Activated naive CD4-positive, alpha-beta T cell treated with anti-CD3 and anti-CD28 coated beads, Interleukin-2, amount 50 U/mL, for 72 hours (primary cell): ENCODE results near the gene ATP2C1. TPM values are rescaled to one million over a fixed set of nuclear protein-coding genes. Genes with fewer than 3 reads are reported as not detected.
"Not testable (repeated sequence)": the region's sequence is repeated elsewhere in the genome, so short reads cannot be mapped to it uniquely, and the experiment has no call there.

Source experiments
- ATAC-seq, 2 donors: fragments of 150-1000 bp; cut with Tn5 transposase; 2 replicates each; pipeline ENCODE4 v1.10.0; 2021; ENCODE audit warnings: mild to moderate bottlenecking in 2 of 2, moderate library complexity in 2 of 2
- DNase-seq, 2 donors: peaks; one replicate each; pipeline ENCODE4 v3.0.0; 2021 to 2022; ENCODE audit warnings: low spot score in 2 of 2
- H3K27ac Mint-ChIP-seq, 2 donors: one replicate each; pipeline ENCODE4 v1.8.0; 2022; ENCODE audit warnings: mild to moderate bottlenecking in 2 of 2, mixed read lengths in 2 of 2
- H3K36me3 Mint-ChIP-seq, 2 donors: one replicate each; pipeline ENCODE4 v1.8.0; 2022; ENCODE audit warnings: mixed read lengths in 2 of 2
- H3K9me3 Mint-ChIP-seq, 2 donors: one replicate each; pipeline ENCODE4 v1.8.0; 2022; ENCODE audit warnings: mixed read lengths in 2 of 2
- total RNA-seq, 2 donors: library from RNA; stranded (reverse); gene quantifications; one replicate each; pipeline ENCODE4 v1.2.3, GENCODE V29; 2022

Gene ATP2C1
- total RNA-seq, 2 donors from 2014 or later, result 60.8 to 74.8 TPM

- H3K9me3 Mint-ChIP-seq, result peaks cover 0 to 3% of the 10 kb centered on the region in 2 donors
- ATAC-seq, result no peak
- DNase-seq, result no peak
- peaks cover 5 to 37% of the 10 kb centered on the region in 2 donors for H3K36me3 Mint-ChIP-seq
- H3K27ac Mint-ChIP-seq, result no peak overlapping the region
Observed at GRCh38 chr3:130950124-130950523, 56.2 kb downstream of the ATP2C1 start.

GRCh38 chr3:130950641-130951040, 56.8 kb downstream of the ATP2C1 start:
- Mint-ChIP-seq H3K36me3 (peaks cover 9 to 34% of the 10 kb centered on the region in 2 donors), H3K27ac (no peak overlapping the region), H3K9me3 (peaks cover 0 to 3% of the 10 kb centered on the region in 2 donors)
- no peak for DNase-seq
- no peak for ATAC-seq

- no peaks in the 10 kb centered on the region for H3K9me3 Mint-ChIP-seq
- ATAC-seq, result no peak
- H3K36me3 Mint-ChIP-seq, result peaks cover 16 to 20% of the 10 kb centered on the region in 2 donors
- H3K27ac Mint-ChIP-seq, result no peak overlapping the region
- DNase-seq, result no peak
Observed at GRCh38 chr3:130955481-130955880, 61.6 kb downstream of the ATP2C1 start.

GRCh38 chr3:130956281-130956680, 62.4 kb downstream of the ATP2C1 start:
- H3K27ac Mint-ChIP-seq, result no peak overlapping the region
- ATAC-seq (no peak), DNase-seq (no peak)
- H3K36me3 Mint-ChIP-seq, result peaks cover 20 to 22% of the 10 kb centered on the region in 2 donors
- no peaks in the 10 kb centered on the region for H3K9me3 Mint-ChIP-seq

GRCh38 chr3:130956721-130957120, 62.8 kb downstream of the ATP2C1 start:
- DNase-seq (no peak), ATAC-seq (no peak)
- Mint-ChIP-seq H3K9me3 (no peaks in the 10 kb centered on the region), H3K36me3 (peaks cover 20 to 22% of the 10 kb centered on the region in 2 donors), H3K27ac (no peak overlapping the region)

- Mint-ChIP-seq H3K9me3 (no peaks in the 10 kb centered on the region), H3K36me3 (peaks cover 19 to 22% of the 10 kb centered on the region in 2 donors), H3K27ac (no peak overlapping the region)
- no peak for ATAC-seq
- DNase-seq, result no peak
Observed at GRCh38 chr3:130960139-130960795, 66.4 kb downstream of the ATP2C1 start.

GRCh38 chr3:130961458-130961857, 67.6 kb downstream of the ATP2C1 start:
- Mint-ChIP-seq H3K27ac (no peak overlapping the region), H3K36me3 (peaks cover 20 to 27% of the 10 kb centered on the region in 2 donors), H3K9me3 (no peaks in the 10 kb centered on the region)
- no peak for DNase-seq
- no peak for ATAC-seq

GRCh38 chr3:130963444-130963843, 69.6 kb downstream of the ATP2C1 start:
- H3K9me3 Mint-ChIP-seq, result no peaks in the 10 kb centered on the region
- ATAC-seq (no peak), DNase-seq (no peak)
- H3K27ac Mint-ChIP-seq, result no peak overlapping the region
- peaks cover 24 to 46% of the 10 kb centered on the region in 2 donors for H3K36me3 Mint-ChIP-seq

- DNase-seq (no peak), ATAC-seq (no peak)
- Mint-ChIP-seq H3K27ac (no peak overlapping the region), H3K36me3 (peaks cover 26 to 50% of the 10 kb centered on the region in 2 donors), H3K9me3 (no peaks in the 10 kb centered on the region)
Observed at GRCh38 chr3:130963878-130964277, 70.0 kb downstream of the ATP2C1 start.

- ATAC-seq, result no peak
- H3K36me3 Mint-ChIP-seq, result peaks cover 20 to 54% of the 10 kb centered on the region in 2 donors
- H3K27ac Mint-ChIP-seq, result no peak overlapping the region
- H3K9me3 Mint-ChIP-seq, result no peaks in the 10 kb centered on the region
- no peak for DNase-seq
Observed at GRCh38 chr3:130967281-130967680, 73.4 kb downstream of the ATP2C1 start.

- peaks cover 20 to 54% of the 10 kb centered on the region in 2 donors for H3K36me3 Mint-ChIP-seq
- DNase-seq (no peak), ATAC-seq (no peak)
- peak overlapping the region in 1 of 2 donors; percentile 56 for H3K27ac Mint-ChIP-seq
- H3K9me3 Mint-ChIP-seq, result no peaks in the 10 kb centered on the region
Observed at GRCh38 chr3:130968221-130968620, 74.3 kb downstream of the ATP2C1 start.

GRCh38 chr3:130969621-130970020, 75.7 kb downstream of the ATP2C1 start:
- DNase-seq (no peak), ATAC-seq (no peak)
- H3K27ac Mint-ChIP-seq, result no peak overlapping the region
- H3K9me3 Mint-ChIP-seq, result no peaks in the 10 kb centered on the region
- H3K36me3 Mint-ChIP-seq, result peaks cover 20 to 54% of the 10 kb centered on the region in 2 donors

GRCh38 chr3:130971208-130971607, 77.3 kb downstream of the ATP2C1 start:
- H3K36me3 Mint-ChIP-seq, result peaks cover 16 to 43% of the 10 kb centered on the region in 2 donors
- no peaks in the 10 kb centered on the region for H3K9me3 Mint-ChIP-seq
- ATAC-seq (peak; percentile 24 to 69), DNase-seq (no peak)
- peak overlapping the region in 1 of 2 donors; percentile 12 for H3K27ac Mint-ChIP-seq

- H3K36me3 Mint-ChIP-seq, result peaks cover 16 to 31% of the 10 kb centered on the region in 2 donors
Observed at GRCh38 chr3:130972592-130972991, 78.7 kb downstream of the ATP2C1 start.

GRCh38 chr3:130973406-130973805, 79.5 kb downstream of the ATP2C1 start:
- Mint-ChIP-seq H3K27ac (no peak overlapping the region), H3K9me3 (no peaks in the 10 kb centered on the region), H3K36me3 (peaks cover 11 to 23% of the 10 kb centered on the region in 2 donors)
- DNase-seq, result no peak
- ATAC-seq, result no peak

More at GRCh38 chr3:130972592-130972991, 78.7 kb downstream of the ATP2C1 start:
- DNase-seq, H3K27ac Mint-ChIP-seq, ATAC-seq, H3K9me3 Mint-ChIP-seq: not testable (repeated sequence)

- no peak overlapping the region for H3K27ac Mint-ChIP-seq
- no peak for ATAC-seq
- DNase-seq, result no peak
- peaks cover 9 to 19% of the 10 kb centered on the region in 2 donors for H3K36me3 Mint-ChIP-seq
- H3K9me3 Mint-ChIP-seq, result no peaks in the 10 kb centered on the region
Observed at GRCh38 chr3:130974201-130974600, 80.3 kb downstream of the ATP2C1 start.

GRCh38 chr3:130975251-130975650, 81.4 kb downstream of the ATP2C1 start:
- Mint-ChIP-seq H3K9me3 (no peaks in the 10 kb centered on the region), H3K36me3 (peaks cover 4 to 11% of the 10 kb centered on the region in 2 donors), H3K27ac (no peak overlapping the region)
- DNase-seq (no peak), ATAC-seq (no peak)

GRCh38 chr3:130976706-130977105, 82.8 kb downstream of the ATP2C1 start:
- DNase-seq (no peak), ATAC-seq (no peak)
- H3K27ac Mint-ChIP-seq, result peak overlapping the region in 1 of 2 donors; percentile 8
- H3K9me3 Mint-ChIP-seq, result no peaks in the 10 kb centered on the region
- H3K36me3 Mint-ChIP-seq, result peaks cover 0 to 9% of the 10 kb centered on the region in 2 donors
